Caco-2 (cell line): Measurements from ENCODE around the gene DMWD. TPM values are rescaled to one million over a fixed set of nuclear protein-coding genes. Genes with fewer than 3 reads are reported as not detected.

Experiments used
- BruUV-seq: library from RNA; stranded (reverse); fragments of 400-500 nt; replicated peaks from 2 replicates; lab custom pipeline; 2021; lab: Mats Ljungman, UMichigan
- CTCF ChIA-PET: fragments of 300-600 bp; sonication (Branson Sonifier 250); formaldehyde crosslinking; loops from one replicate; lab custom pipeline; 2022; ENCODE audit warnings: antibody characterized with exemption; lab: Charles Lee
- POLR2A ChIA-PET: fragments of 300-600 bp; sonication (Branson Sonifier 250); formaldehyde crosslinking; loops from one replicate; lab custom pipeline; 2022; ENCODE audit warnings: antibody characterized with exemption; lab: Charles Lee
- DNase-seq, 2 experiments: peaks; one replicate each; pipeline versions ENCODE4 v3.0.0 to v3.0.0-alpha.2; 2020 to 2022
- H3K27me3 ChIP-seq: replicated peaks from 2 replicates; pipeline ENCODE4 v1.6.0; 2011; ENCODE audit warnings: low read length; ENCODE audit not compliant: control insufficient read depth, insufficient read depth
- H3K36me3 ChIP-seq: 2 replicates; pipeline ENCODE4 v1.5.1; 2011; ENCODE audit warnings: low read length; ENCODE audit not compliant: control insufficient read depth, insufficient read depth
- H3K4me1 ChIP-seq: fragments of 250-450 bp; sonication (Bioruptor Pico); 2 replicates; pipeline ENCODE4 v1.5.1; 2020; ENCODE audit warnings: mild to moderate bottlenecking
- H3K4me3 ChIP-seq: 2 replicates; pipeline ENCODE4 v1.5.1; 2011; ENCODE audit warnings: low read depth, mild to moderate bottlenecking, control low read depth, low read length
- H3K9me3 ChIP-seq: fragments of 250-450 bp; sonication (Bioruptor Pico); 2 replicates; pipeline ENCODE4 v1.5.1; 2020; ENCODE audit warnings: mild to moderate bottlenecking, moderate library complexity
- H3K27ac Mint-ChIP-seq: one replicate; pipeline ENCODE4 v1.8.0; 2022; ENCODE audit warnings: mixed read lengths; ENCODE audit not compliant: unreplicated experiment
- H3K27me3 Mint-ChIP-seq: one replicate; pipeline ENCODE4 v1.8.0; 2022; ENCODE audit warnings: mixed read lengths; ENCODE audit not compliant: insufficient read depth, unreplicated experiment
- H3K36me3 Mint-ChIP-seq: one replicate; pipeline ENCODE4 v1.8.0; 2022; ENCODE audit warnings: mild to moderate bottlenecking, mixed read lengths; ENCODE audit not compliant: insufficient read depth, unreplicated experiment
- H3K4me1 Mint-ChIP-seq: one replicate; pipeline ENCODE4 v1.8.0; 2022; ENCODE audit warnings: low read depth, mixed read lengths; ENCODE audit not compliant: unreplicated experiment
- H3K4me3 Mint-ChIP-seq: one replicate; pipeline ENCODE4 v1.8.0; 2022; ENCODE audit warnings: mild to moderate bottlenecking, moderate library complexity, mixed read lengths; ENCODE audit not compliant: unreplicated experiment
- H3K9me3 Mint-ChIP-seq: one replicate; pipeline ENCODE4 v1.8.0; 2022; ENCODE audit warnings: mixed read lengths; ENCODE audit not compliant: unreplicated experiment
- intact Hi-C: fragments of 100-400 bp; cut with micrococcal nuclease; formaldehyde crosslinking; loops from one replicate; pipeline ENCODE4 v1.10.0; 2022; ENCODE audit not compliant: unreplicated experiment
- total RNA-seq: library from RNA; stranded (reverse); gene quantifications from 2 replicates; pipeline ENCODE4 v1.2.3, GENCODE V29; 2022
- TF ChIP-seq, protein P1 (sequence below), 2 experiments: fragments of 200-600 bp in 1 of 2; IDR thresholded peaks; 1 replicate in 1 of 2; 2 replicates in 1 of 2; pipeline versions ENCODE4 v1.5.1 to v1.8.0; 2011 to 2022; ENCODE audit warnings: antibody characterized with exemption in 1 of 2, control low read depth in 1 of 2, inconsistent platforms in 1 of 2, low read depth in 1 of 2, low read length in 1 of 2, mild to moderate bottlenecking in 1 of 2, moderate library complexity in 1 of 2; ENCODE audit not compliant: insufficient read depth in 1 of 2, severe bottlenecking in 1 of 2, unreplicated experiment in 1 of 2

DMWD gene
- total RNA-seq, 1 experiment from 2014 or later, result 76.3 TPM

GRCh38 chr19:45822716-45823115, 30.1 kb upstream of the DMWD start:
- Histone ChIP-seq H3K9me3 (no peaks in the 10 kb centered on the region), H3K36me3 (peaks cover 4% of the 10 kb centered on the region), H3K27me3 (no peaks in the 10 kb centered on the region), H3K4me1 (peaks cover 3% of the 10 kb centered on the region; the same call in 1 of the 2 replicates), H3K4me3 (no peak overlapping the region)
- Mint-ChIP-seq H3K27me3 (no peaks in the 10 kb centered on the region), H3K36me3 (peaks cover 77% of the 10 kb centered on the region), H3K4me1 (peaks cover 9% of the 10 kb centered on the region), H3K27ac (no peak overlapping the region), H3K9me3 (no peaks in the 10 kb centered on the region), H3K4me3 (no peak overlapping the region)
- ChIA-PET POLR2A (interaction anchor here (0.5 kb wide), 1 partner anchor 53 kb away, joined by 3 read pairs; no protein-coding TSS in a partner anchor), CTCF (interaction anchor here (0.6 kb wide), 1 partner anchor 58 kb away, joined by 5 read pairs; no protein-coding TSS in a partner anchor)
- intact Hi-C loops, result no loop called here
- no peak for DNase-seq
- TF ChIP-seq, protein P1, sequence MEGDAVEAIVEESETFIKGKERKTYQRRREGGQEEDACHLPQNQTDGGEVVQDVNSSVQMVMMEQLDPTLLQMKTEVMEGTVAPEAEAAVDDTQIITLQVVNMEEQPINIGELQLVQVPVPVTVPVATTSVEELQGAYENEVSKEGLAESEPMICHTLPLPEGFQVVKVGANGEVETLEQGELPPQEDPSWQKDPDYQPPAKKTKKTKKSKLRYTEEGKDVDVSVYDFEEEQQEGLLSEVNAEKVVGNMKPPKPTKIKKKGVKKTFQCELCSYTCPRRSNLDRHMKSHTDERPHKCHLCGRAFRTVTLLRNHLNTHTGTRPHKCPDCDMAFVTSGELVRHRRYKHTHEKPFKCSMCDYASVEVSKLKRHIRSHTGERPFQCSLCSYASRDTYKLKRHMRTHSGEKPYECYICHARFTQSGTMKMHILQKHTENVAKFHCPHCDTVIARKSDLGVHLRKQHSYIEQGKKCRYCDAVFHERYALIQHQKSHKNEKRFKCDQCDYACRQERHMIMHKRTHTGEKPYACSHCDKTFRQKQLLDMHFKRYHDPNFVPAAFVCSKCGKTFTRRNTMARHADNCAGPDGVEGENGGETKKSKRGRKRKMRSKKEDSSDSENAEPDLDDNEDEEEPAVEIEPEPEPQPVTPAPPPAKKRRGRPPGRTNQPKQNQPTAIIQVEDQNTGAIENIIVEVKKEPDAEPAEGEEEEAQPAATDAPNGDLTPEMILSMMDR (IDR thresholded peaks at IDR 0.05; ENCODE audit: insufficient read depth in 1 of 2, low read depth in 1 of 2, low read length in 1 of 2, severe bottlenecking in 1 of 2, unreplicated experiment in 1 of 2), result no peak
- no TSS peak for BruUV-seq

DNA sequence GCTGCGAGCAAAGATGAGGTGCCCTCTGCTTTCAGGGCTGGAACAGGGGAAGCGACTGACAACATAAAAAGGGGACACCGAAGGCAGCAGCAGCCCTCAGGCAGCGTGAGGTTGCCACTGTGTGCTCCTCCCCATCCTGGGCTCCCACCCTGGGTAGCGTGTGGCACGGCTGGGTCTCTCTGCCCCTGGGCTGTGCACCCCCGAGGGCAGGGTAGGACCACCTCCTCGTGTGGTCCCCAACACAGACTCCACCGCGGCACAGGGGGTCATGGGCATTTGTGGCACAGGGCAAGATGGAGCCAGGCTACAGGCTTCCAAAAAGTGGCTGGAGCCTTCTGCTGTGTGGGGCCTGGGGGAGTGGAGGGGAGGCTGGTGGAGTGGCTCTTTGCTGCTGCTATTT, 28.9 kb upstream of the DMWD start:
- Mint-ChIP-seq H3K36me3 (peaks cover 75% of the 10 kb centered on the region), H3K27ac (no peak overlapping the region), H3K4me3 (no peak overlapping the region), H3K4me1 (peaks cover 14% of the 10 kb centered on the region), H3K9me3 (no peaks in the 10 kb centered on the region), H3K27me3 (no peaks in the 10 kb centered on the region)
- H3K4me3 ChIP-seq, result no peak overlapping the region
- ChIA-PET CTCF (interaction anchor here (0.6 kb wide), 1 partner anchor 220 kb away, joined by 7 read pairs; no protein-coding TSS in a partner anchor), POLR2A (no interaction called here)
- H3K4me1 ChIP-seq, result peaks cover 6% of the 10 kb centered on the region; the same call in 1 of the 2 replicates
- H3K27me3 ChIP-seq, result no peaks in the 10 kb centered on the region
- H3K36me3 ChIP-seq, result peaks cover 4% of the 10 kb centered on the region
- intact Hi-C loops, result no loop called here
- BruUV-seq, result no TSS peak
- DNase-seq, result no peak
- H3K9me3 ChIP-seq, result no peaks in the 10 kb centered on the region
- TF ChIP-seq, protein P1 (IDR thresholded peaks at IDR 0.05; ENCODE audit: insufficient read depth in 1 of 2, low read depth in 1 of 2, low read length in 1 of 2, severe bottlenecking in 1 of 2, unreplicated experiment in 1 of 2), result no peak

GRCh38 chr19:45821103-45821521, 28.5 kb upstream of the DMWD start:
- TF ChIP-seq, protein P1 (IDR thresholded peaks at IDR 0.05; ENCODE audit: insufficient read depth in 1 of 2, low read depth in 1 of 2, low read length in 1 of 2, severe bottlenecking in 1 of 2, unreplicated experiment in 1 of 2), result no peak
- Mint-ChIP-seq H3K27me3 (no peaks in the 10 kb centered on the region), H3K4me3 (no peak overlapping the region), H3K36me3 (peaks cover 71% of the 10 kb centered on the region), H3K4me1 (peaks cover 14% of the 10 kb centered on the region), H3K27ac (no peak overlapping the region), H3K9me3 (no peaks in the 10 kb centered on the region)
- no TSS peak for BruUV-seq
- Histone ChIP-seq H3K9me3 (no peaks in the 10 kb centered on the region), H3K4me1 (peaks cover 6% of the 10 kb centered on the region; the same call in 1 of the 2 replicates), H3K36me3 (peaks cover 4% of the 10 kb centered on the region), H3K27me3 (no peaks in the 10 kb centered on the region), H3K4me3 (no peak overlapping the region)
- intact Hi-C loops, result no loop called here
- ChIA-PET CTCF (interaction anchor here (0.6 kb wide), 1 partner anchor 221 kb away, joined by 7 read pairs; no protein-coding TSS in a partner anchor), POLR2A (no interaction called here)
- DNase-seq, result no peak
